GM18505 (cell line): ENCODE measurements around the gene TMEM132D.

Experiments used
- ATAC-seq: cut with Tn5 transposase; IDR thresholded peaks from one replicate; pipeline ENCODE4 v1.9.1; 2021; ENCODE audit not compliant: unreplicated experiment
- POLR2A ChIP-seq: IDR thresholded peaks from 4 replicates; pipeline ENCODE4 v1.6.1; 2011; ENCODE audit warnings: borderline replicate concordance; ENCODE audit not compliant: insufficient read depth, insufficient read length; ENCODE audit errors: extremely low read depth

Gene TMEM132D

DNA sequence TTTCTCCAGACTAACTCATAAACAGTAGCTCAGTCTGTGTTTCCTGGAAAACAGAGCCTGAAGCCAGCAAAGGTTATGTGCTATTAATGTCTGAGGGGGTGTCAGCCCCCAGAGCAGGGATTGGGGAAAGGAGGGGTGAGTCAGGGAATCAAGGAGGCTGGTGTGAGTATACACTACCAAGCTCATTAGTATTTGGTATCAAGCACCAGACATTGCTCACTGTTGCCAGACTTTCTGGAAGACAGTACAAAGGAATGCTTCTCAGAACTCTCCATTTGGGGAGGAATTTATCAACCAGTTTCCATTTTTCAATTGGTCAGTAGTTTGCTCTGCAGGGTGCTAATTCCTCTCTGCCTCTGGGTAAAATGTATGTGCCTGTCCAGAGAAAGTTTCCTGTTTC lies 607.2 kb downstream of the TMEM132D start:
- ATAC-seq, result no peak
- TF ChIP-seq POLR2A, result no peak

DNA sequence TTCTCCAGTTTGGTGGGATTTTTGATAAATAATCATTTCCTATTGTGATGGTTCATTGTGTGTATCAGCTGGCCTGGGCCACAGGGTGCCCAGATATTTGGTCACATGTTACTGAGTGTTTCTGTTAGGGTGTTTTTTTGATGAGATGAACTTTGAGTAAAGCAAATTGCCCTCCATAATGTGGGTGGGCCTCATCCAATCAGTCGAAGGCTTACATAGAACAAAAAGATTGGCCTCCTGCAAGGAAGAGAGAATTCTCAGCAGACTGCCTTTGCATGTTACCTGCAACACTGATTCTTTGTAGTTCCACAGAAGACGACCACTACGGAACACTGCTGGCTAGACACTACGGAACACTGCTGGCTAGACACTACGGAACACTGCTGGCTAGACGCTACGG lies 609.0 kb downstream of the TMEM132D start:
- TF ChIP-seq POLR2A, result no peak
- no peak for ATAC-seq

DNA sequence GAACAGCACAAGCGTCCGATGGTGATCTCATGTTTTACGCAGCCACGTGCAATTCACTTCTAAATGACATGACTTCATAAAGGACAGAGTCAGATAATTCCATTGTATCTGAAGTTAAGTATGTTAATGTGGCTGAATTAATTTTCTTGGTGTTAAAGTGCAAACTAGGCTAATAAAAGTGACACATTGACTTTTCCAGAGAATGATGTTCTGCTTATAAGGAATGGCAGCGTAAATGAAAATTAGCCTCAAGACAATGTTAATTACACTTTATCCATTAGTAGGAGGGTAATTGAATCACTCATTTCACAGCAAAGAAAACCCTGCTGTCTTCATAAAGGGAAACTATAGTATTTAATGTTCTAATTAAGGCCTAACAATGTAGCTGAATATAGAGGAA lies 624.1 kb downstream of the TMEM132D start:
- TF ChIP-seq POLR2A, result no peak
- ATAC-seq, result no peak

DNA sequence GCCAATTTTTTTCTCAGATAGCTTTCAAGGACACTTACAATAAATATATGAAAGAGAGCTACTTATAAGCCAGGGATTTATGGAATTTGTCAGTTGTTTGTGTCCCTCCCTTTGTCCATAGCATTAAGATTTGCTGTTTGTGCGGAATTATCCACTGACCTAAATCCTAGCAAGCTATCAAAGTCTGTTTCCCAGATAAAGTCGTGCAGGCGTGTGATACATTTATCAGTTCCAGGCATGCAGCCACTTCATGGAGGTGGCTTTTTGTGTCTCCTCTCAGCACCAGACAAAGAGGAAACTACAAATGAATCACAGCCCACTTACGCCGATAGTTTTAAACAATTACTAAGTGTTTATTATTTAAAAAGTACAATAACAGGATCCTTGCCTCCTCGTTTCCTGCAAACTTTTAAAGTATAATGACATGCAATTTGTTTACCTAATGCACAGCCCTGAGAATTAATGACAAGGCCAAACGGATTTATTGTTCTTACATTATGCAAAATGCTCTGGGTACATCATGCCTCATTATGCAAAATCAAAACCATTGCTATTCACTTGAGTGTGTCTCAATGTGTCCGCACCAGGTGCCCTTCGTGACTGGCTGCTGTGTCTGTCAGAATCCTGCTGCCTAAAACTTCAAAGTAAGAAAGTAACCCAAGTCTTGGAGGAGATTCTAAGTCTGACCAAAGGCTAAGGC lies 627.3 kb downstream of the TMEM132D start:
- TF ChIP-seq POLR2A, result no peak
- no peak for ATAC-seq

DNA sequence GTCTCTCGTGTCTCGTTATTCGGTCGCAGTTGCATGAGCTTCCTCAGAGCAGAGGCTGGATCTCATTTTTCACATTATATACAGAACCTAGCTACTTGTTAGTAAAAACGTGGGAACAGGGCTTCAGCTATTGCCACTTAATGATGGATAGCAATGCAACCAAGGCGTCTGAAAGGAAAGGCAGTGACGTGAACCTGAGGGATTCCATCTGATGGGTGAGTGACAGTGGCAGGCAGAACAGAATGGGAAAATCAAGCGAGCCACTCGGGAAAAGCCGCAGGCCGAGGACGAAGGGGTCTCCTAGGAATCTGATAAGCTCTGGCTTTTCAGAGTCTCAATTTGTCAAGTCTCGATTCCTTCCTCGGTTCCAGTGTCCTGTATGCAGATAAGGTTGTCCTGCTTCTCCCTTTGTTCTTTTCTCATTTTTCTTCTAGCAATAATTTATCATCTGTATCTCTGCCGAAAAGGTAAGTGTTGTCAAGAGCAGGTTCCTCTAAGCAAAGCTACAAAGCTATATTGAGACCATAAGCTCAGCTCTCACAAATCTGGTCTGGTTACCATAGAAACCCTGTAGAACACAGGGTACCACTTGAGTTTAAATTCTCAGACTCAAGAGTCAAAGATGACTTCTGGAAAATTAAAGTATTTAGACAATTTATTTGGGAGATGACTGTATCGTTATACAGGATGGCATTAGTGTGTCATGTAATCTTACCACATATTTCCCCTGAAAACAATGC lies 633.9 kb downstream of the TMEM132D start:
- TF ChIP-seq POLR2A, result no peak
- ATAC-seq, result no peak

DNA sequence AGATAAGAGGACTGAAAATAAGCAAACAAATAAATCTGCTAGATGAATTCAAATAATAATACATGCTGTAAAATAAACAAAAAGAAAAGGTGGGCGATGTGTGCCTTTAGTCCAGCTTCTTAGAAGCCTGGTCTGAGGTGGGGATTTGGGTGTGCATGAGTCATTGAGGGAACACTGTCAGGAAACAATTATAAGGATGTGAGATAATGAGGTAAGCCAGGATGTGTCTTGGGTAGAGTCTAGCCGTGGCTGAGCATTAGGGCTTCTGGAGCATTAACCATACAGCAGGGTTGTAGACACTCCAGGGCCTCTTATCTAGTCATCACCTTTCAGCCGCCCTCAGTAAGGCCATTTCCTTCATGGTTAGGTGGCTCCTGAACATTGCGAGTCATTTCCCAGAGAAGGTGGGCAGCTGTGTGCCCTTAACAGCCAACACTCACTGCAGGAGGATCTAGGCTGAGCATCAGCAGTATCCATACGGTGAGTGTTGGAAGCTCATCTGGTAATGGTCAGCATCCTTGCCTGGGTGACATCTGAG lies 645.0 kb downstream of the TMEM132D start:
- no peak for TF ChIP-seq POLR2A
- ATAC-seq, result no peak

DNA sequence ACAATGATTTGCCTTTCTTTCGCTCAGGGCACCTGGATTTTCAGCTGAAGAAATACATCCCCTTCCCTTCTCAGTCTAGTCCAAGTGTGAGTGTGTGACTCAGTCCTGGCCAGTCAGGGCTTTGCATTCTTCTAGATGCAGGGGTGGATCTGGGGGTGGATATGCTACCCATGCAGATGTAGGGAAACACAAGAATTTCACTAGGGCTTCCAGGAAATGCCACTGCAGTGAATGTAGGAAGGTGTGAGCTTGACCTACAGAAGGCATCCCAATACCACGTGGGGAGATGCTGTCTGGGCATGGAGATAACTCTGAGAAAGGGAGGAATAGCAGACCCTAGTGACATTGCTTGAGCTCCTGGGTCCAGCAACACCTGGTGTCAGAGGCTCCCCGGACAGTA lies 646.3 kb downstream of the TMEM132D start:
- TF ChIP-seq POLR2A, result no peak

DNA sequence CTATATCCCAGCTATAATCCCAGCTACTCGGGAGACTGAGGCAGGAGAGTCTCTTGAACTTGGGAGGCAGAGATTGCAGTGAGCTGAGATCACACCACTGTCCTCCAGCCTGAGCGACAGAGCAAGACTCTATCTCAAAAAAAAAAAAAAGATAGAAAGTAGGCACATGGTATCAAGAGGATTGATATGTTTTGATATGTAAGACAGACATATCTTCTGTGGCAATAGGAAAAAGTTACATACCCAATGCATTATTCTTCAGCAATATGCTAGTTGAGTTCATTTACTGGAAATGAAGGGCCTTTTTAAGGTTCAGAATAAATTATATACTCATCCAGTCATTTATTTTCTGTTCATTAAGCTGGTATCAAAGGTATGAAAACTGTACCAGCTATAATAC lies 657.2 kb downstream of the TMEM132D start:
- TF ChIP-seq POLR2A, result no peak
- ATAC-seq, result no peak

More for the DNA sequence above, 646.3 kb downstream of the TMEM132D start:
- no peak for ATAC-seq

DNA sequence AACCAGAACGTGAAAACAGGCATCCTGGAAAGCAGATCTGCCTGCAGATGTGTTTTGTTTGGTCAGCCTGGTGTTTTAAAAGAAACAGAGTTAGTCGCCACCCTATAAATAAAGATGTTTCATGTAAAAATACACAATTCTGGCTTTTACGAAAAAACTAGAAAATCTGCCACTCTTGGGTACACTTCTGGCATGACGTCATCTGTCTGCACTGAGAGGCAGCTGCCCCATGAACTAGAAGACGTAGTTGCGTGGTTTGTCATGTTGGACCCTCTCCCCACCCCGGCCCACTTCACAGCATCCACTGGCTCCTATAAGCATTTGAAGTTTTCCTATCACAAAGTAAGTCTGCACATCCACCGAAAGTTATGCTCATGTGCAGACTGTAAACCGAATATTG lies 658.1 kb downstream of the TMEM132D start:
- no peak for TF ChIP-seq POLR2A
- ATAC-seq, result no peak

DNA sequence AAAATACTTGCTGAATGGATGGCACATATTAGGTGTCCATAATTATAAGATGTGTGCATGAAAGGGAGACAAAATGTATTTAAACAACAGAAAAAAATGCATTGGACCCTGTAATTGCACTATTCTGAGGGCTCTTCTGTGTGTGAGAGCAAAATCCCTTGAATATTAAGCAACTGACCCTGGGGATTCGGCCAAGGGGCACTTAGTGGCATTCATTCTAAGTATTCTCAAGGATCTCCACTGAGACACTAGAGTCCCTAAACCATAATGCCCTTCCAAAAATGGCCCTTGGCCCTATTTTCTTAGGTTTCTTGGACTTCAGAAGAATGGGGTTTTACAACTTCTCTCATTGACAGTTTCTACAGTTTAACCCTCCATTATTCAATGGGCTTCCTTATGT lies 662.0 kb downstream of the TMEM132D start:
- ATAC-seq, result no peak
- no peak for TF ChIP-seq POLR2A

DNA sequence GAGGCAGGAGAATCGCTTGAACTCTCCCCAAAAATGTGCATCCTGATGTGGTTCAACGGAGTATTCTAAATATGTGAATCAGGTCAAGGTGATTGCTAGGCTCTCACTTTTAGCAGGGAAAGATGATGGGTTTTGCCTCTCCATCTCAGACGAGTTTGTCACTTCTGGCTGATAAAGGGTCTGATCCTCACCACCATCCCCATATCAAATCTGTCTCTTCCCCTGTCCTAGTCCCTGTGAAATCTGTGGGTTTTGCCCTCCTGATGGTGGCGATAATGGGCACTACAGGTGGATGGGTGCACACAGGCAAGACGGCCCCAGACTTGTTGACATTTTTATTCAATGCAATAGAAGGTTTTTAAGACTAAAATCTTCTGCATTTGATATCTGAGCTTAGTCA lies 665.9 kb downstream of the TMEM132D start:
- no peak for TF ChIP-seq POLR2A
- no peak for ATAC-seq

DNA sequence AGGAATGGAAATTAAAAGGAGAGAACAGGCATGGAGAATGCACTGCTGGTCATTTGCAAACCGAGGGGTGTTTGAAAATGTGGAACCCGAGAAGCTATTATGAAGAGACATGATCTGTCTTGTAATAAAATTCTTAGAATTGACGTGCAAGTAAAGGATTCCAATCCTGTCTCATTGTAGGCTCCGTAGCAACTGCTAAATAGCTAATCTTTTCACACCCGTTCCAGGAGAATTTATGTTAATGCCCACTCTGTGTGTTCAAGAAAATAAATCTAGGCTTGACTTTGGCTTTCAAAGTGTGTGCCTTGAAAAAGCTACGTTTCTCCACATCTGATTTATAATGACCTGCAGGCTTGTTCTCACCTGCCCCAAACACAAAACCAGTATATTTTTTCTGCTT lies 669.6 kb downstream of the TMEM132D start:
- no peak for TF ChIP-seq POLR2A
- ATAC-seq, result no peak

DNA sequence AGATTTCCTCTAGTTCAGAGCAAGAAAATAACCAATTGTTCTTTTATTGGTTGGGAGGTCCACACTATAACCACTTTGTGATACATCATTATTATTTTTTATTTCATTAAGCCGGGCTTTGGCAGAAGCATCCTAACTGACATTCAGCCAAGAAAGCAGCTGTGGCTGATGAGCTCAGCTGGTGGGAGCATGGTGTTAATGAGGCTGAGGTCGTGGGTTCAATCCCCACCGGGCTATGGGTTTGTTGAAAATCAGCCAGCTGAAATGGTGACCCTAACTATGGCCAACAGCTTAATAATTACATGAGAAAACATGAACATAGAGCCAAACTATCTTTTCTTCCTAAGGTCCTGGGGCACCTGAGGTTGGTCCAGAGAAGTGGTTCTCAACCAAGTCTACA lies 672.3 kb downstream of the TMEM132D start:
- no peak for ATAC-seq

DNA sequence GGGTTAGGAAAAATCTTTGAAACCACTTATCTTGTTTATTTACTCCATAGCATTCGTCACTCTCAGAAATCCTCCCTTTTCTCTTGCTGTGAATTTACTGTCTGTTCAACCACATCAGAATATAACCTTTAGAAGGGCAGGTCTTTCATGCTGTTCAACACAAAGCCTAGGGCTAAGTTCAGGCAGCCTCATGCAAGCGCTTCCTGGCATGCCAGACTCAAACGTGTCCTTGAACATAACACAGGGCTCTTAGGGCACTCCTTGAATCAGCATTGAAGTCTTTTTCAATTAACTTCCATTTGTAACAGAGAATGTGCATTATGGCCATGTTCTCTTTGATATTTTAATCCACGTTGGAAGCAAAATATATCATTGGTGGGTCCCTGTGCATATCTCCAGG lies 672.8 kb downstream of the TMEM132D start:
- no peak for ATAC-seq
- no peak for TF ChIP-seq POLR2A

More for the DNA sequence above, 672.3 kb downstream of the TMEM132D start:
- no peak for TF ChIP-seq POLR2A

DNA sequence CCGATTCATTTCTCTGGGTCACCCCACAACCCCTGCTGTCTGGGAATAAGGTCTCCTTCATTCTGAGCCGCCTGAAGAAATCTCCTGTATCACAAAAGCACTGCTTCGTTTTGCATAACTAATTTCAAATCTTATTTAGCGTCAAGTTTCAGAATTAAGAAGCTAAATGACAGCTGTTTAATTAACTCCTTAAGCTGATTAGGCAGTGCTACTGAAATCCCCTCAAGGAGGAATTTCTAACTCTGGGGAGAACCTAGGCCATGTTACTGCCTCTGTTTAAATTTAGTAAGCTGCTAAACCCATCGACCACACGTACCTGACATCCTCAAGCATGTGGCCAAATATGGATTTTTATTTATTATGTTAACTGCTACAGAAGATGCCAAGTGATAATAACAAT lies 677.0 kb downstream of the TMEM132D start:
- ATAC-seq, result no peak
- TF ChIP-seq POLR2A, result no peak

DNA sequence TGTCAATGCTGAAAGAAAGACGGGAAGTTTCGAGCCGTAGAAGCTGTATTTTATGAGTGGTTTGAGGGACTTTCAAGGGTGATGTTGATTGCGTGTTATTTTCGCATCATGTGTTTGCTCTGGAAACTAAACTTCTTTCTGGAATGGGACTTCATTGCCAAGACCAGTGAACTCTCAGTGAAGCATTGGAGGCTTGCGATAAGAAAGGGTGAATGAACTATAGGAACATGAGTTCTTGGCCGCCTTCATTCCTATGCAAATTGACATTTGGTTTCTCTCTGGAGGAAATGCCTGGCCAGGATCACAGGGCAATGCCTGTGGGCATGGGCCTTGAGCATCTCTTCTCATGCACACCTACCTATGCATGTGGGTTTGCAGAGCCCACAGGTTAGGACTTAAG lies 677.8 kb downstream of the TMEM132D start:
- no peak for TF ChIP-seq POLR2A
- ATAC-seq, result no peak
